Measurements from ENCODE around the gene METTL24.

Gene METTL24, protein sequence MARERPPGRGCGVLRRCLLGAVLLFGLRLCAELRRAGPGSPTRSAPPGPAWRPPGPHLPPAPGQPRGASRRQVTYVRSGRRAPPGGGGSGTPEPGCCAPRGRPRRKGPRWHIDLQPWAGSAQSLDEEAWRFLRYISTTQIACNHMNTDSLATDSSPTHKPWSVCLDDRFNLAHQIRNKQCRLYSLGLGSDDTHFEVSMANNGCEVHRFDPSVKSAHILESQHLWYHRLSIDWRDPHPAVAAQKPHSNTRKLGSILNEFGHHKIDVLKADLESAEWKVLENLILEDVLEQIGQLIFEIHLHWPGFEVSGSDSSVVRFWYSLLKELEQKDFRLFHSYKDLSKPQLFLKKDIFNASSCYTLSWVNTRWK

DNA sequence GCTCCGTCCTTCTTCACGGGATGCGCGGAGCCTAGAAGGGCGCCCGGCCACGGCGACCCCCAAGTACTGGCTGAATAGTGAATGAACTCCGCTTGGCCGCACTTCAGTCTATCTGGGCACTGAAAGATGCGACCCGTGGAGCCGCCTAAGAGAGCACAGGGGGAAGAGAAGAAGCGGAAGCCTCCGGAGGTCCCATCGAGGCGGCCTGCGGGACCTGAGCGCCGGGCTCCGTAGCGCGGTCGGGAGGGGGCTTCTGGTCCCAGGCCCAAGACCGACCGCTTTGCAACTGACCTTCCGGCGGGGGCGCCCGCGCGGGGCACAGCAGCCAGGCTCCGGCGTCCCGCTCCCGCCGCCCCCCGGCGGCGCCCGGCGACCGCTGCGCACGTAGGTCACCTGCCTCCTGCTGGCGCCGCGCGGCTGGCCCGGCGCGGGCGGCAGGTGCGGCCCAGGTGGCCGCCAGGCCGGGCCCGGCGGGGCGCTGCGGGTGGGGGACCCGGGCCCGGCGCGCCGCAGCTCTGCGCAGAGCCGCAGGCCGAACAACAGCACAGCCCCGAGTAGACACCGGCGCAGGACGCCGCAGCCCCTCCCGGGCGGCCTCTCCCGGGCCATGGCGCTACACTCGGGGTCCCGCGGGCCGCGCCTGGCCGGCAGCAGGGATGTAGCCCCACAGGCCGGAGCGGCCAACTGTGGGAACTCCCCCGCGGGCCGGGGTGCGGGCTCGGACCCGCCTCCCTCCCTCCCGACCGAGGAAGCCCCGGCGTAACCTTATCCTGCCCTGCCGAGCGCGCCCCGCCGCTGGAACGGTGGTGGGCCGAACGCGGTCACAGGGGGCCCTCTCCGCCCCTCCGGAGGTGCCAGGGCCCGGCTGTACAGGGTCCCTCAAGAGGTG, at the start of gene METTL24:
Gene METTL24, minus strand, starts transcription at position 686 of the 889 bp plus-strand sequence. Its CDS starts 77 bp downstream, at position 609.
- peak; percentile 9 for DNase-seq

DNA sequence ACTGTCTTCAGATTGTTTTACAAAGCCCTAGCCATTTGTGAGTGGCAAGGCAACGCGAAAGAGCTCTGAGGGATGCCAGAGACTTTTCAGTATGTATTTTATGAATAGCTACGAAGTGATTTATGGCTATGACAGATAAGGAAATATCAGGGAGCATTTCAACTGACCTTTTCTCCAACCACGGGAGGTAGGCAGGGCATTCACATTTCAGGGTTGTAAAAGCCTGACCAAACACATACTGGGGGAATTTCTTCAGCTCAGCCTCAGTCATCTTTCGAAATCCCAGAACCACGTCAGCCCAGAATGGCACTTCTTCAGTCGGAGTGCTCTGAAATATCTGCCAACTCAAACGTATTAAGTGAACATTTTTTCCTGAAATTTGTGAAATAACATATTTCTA, 46.5 kb upstream of the METTL24 start:
- DNase-seq = no peak

DNA sequence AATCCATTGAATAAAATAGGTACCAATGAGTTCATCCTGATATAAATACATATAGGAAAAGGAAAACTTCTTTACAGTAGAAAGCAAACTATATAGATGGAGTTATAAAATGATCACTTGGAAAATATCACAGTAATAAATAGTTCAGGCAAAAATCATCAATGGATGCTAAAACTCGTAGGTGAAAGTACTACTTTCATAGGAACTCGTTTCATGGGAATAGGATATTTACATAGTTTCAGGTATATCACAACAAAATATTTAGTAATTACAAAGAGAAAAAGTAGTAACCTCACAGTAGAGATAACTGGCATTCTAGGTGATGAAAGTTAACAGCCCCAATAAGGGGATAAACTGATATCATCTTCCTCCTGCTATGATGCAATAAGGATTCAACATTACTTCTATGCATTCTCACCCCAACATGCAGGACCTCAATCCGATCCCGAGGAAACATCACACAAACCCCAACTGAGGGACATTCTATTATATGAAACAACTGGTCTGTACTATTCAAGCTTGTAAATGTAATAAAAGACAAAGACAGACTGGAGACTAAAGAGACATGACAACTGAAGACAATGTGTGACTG, 43.5 kb upstream of the METTL24 start:
- no peak for DNase-seq

DNA sequence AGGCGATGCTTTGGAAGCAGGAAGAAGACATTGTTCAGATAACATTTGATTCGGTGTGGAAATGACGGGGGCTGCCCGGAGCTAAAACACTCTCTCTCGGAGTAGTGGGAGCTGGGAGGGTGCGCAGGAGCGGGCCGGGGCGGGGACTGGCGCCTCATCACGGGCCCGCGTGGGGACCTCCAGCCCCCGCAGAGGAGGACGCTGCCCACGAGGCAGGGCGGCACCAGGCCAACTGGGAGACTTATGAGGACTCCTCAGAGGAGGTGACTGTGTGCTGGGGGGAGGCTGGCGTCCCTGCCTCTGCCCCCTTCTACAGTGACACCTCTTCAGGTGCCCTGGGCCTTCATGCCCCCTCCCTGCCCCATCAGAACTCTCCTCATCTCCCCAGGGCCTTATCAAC, 42.1 kb upstream of the METTL24 start:
- DNase-seq = no peak

DNA sequence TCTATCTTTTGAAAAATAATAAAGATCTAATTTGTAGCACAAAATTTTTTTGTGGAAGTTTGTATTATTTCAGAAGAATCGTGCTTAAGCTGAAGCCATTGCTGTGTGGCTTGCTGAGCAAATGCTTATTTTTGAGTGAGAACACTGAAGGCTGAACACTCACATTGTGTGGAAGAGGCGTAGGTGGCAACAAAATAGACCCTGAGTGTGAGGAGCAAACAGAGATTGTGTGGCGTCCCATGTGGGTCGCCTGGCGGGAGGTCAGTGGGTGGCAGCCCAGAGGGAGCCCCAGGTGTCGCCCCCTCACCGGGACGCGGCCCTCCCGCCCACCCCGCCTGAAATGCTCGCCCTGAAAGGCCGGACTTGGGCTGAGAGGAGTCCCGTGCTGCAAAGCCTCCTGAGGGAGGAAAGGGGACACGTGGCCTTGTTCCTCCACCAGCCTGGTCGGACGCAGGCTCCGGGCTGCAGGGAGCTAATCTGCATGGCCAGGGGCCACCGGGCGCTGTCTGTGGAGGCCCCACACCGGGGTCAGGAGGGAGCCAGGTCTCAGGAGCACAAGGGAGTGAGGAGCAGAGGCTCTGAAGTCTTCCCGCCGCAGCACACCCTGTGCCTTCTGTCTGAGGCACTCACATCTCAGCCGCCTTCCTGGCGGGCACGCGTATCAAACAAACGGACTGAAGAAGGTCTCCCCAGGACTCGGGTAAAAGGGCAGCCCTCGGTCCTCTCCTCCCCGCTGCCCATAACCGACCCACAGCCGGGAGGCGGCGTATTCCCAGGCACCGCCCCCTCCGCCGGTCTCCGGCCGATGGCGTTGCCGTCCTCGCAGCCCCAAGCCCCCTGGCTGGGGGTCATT, 41.3 kb upstream of the METTL24 start:
- no peak for DNase-seq

DNA sequence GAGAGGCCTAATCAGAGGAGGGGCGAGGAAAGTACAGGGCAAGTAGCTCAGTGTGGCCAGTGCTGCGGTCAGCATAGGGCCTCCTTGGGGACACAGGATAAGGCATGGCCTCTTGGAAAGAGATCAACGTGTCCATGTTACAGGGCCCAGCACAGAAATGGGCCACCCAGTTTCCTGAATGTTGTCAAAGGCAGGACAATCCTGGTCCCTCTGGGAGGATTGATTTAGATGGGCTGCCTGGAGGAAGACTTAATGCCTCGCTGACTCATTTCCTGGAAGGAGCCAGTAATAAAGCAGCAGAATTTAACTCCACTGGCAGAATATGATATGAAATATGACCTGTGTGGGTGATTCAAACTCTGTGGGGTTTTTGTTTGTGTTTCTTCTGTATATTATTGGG, 40.6 kb upstream of the METTL24 start:
- no peak for DNase-seq

DNA sequence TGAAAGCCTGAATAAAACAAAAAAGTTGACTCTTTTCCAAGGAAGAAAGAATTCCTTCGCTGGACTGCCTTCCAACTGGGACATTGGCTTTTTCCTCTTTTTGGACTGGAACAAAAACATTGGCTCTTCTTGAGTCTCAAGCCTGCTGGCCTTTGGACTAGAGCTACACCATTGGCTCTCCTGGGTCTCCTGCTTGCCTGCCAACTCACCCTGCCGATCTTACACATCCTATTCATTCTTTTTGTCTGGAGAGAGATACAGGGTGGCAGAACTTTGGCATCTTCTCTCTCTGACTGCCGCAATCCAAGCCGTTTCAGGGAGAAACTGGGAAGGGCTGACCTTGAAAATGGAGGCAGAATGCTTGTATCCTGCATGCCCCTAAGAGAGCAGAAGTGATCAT, 37.1 kb upstream of the METTL24 start:
- DNase-seq = no peak

DNA sequence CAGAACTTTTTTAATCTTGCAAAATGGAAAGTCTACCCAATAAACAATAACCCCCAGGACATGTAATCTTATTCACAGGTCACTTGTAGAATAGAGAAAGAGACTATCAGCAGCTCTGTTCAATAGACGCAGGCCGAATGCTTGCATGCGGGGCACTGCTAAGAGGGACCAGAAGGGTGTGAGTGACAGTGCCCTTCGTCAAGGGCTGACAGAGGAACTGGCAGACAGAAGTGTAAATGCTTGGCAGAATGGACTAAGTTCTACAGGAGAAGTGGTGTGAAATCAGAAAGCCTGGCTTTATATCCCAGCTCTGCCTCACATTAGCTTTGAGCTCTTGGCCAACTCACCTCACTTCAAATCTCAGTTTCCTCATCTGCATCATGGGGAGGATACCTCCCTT, 36.3 kb upstream of the METTL24 start:
- no peak for DNase-seq

DNA sequence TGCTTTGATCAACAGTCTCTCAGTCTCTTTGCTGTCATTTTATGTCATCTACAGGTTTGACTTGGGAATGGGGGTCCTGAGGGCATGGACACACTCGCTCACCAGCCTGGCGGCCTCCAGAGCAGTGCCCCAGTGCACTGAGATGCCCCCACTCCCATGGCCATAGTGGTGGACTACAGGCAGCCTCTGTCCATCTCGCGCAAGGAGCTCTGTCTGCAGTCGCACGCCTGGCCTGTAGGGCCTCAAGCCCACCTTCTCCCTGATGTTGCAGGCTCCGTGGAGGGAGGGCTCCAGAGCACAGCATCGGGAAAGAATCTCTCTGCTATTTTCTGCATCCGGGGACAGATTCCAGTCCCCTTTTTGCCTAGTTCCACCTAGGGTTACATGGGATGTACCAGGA, 34.6 kb upstream of the METTL24 start:
- no peak for DNase-seq

DNA sequence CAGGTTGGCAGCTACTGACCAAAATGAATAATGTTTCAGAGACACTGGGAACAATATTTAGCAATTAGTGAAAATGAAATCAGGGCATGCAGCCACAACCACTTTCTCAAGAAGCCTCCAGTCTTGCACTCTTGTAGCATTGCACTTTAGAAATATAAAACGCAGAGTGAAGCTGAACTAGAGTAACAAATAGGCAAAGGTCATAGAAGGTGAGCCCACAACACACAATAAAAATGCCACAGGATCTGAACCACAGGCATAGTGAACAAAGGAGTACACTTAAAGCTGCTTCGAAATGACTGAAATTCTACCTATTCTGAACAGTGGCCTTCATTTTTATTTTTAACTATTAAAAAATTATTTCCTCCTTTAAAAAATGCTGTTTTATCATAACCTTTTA, 32.3 kb upstream of the METTL24 start:
- DNase-seq = no peak

DNA sequence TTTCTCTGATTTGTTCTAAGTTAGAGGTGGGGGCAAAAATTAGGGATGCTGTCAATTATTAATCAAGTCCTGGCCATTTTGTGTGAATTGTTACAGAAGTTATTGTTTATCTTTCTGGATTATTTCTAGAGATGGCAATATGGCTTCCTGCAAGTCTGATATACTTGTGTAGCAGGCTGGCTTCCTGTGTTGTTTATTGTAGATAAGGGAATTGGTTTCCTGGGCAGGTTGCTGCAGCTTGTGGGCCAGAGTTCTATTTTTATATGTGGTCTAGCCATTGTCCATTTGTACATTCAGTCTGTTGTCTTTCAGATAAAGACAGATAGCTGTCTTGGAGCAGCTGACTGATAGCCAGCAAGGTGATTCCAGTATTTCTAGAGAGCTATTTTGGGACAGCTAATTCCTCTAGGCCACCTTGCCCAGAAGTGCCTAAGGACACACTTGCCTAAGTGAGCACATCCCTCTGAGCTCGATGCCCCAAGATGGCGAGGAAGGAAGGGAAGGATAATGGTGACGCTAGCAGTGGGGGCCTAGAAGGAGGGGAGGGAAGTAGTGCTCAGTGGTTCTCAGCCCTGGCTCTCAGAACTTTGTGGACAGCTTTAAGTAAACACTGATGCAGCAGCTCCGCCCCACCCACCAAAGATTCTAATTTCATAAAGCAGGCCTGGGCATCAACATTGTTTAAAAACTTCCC, 31.7 kb upstream of the METTL24 start:
- DNase-seq = peak; percentile 64

DNA sequence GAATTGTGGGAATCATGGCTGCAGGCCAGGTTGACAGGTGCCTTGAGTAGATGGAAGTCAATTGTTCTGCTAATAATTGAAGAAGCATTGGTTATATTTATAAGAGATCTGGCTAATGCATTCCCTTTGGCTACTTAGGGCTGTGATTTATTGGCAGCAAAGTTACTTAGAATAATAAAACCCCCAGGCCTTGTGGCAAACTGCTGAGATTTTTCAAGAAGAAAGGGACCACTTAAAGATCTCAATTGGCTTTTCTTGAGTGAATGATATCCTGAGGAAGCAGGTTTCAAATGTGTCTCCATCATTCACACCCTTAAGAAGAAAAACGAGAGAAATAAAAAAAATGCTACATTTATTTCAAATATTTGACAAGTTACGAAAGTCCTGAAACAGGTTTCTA, 29.8 kb upstream of the METTL24 start:
- DNase-seq = no peak

DNA sequence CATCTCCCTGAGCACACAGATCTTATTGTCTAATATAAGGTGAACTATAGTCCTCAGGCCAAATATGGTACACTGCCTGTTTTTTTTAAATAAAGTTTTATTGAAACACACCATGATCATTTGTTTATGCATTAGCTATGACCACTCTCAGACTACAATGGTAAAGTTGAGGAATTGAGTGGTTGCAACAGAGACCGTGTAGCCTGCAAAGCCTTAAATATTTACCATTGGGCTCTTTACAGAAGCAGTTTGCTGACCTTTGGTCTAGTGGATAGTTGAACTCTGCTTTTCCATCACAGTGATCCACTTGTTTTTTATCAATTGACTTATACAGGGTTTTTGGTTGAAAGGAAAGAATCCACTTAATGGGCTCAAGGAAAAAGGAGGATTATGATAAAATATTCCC, 27.3 kb upstream of the METTL24 start:
- no peak for DNase-seq

DNA sequence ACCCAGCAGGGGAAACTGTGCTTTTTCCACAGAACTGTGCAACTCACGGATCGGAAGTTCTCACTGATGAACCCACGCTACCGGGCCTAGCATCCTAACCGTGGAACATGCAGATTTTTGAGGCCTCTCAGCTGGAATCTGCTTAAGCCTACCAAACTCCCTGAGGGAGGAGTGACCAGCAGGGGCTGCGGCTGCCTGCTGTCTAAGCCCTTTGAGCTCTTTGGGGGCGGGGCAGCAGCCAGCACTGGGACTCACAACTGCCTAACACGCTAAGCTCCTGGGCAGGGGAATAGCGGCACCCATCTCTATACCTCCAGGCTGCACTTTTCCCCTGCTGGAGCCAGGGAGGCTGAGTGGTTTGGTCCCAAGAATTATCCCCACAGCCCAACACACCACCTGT, 20.4 kb upstream of the METTL24 start:
- no peak for DNase-seq

DNA sequence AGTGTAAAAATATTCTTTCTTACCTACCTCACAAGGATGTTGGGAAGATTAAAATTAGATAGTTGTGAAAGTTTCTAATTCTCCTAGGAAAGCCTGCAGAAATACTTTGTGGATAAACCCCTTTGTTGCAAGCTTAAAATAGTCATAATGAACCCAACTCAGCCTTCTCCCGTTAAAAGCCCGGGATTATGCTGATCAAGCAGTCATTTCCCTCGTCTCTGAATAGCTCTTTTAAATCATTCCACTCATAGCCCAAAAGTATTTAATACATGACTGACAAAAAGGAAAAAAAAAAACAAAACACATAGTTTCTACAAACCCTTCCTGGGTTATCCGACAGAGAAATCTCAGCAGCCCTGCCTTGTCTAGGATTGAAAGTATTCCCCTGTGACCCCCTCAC, 10.9 kb upstream of the METTL24 start:
- DNase-seq = no peak

DNA sequence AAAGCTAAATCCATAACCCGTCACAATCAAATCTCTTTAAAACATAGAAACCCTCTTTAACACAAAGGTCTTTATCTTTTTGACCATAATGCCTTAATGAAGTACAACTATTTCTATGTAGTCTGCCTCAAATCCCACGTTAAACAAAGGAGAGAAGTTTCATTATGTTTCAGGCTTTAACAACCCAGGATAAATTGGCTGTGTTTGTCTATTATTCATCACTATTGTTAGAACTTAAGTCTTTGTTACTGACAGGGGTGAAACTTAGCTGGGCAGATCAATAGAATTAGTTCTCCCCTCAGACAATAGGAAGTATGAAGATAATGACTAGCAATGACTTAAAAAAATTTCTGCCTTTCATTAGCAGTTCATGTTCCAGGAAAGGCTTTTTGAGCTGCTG, 10.1 kb upstream of the METTL24 start:
- no peak for DNase-seq

DNA sequence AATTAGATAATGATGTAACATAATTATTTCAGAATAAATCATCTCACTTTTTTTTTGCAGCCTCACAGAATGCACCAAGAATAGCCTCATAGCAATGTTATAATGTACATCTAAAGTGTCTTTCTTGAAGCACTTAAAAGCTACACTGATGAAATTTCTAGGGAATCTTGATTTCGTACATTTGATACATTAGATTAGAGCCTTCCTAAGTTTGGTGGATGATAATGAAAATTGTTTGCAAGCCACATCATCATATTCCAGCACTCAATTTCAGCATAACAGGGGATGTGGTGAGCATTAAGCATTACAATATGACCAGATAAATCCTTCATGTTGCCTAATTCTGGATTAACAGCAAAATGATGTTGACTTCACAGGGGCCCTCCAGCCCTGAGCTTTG, 9.7 kb upstream of the METTL24 start:
- no peak for DNase-seq

DNA sequence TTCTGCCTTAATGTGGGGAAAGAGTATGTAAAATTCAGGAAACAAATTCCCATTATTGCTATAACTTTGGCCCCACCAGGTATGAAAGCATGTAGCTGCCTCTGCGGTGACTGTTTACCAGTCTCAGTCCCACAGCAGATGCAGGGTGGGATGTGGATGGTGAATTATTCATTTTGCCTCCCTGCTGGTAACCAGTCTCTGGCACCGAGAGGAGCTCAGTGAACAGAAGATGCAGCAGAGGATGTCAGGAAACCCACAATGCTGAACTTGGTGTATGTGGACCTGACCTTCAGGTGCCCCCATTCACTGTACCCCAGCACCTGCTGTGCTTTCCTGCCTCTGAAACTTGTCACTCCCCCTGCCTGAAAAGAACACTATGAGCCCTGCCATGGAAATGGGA, 8.8 kb upstream of the METTL24 start:
- no peak for DNase-seq

DNA sequence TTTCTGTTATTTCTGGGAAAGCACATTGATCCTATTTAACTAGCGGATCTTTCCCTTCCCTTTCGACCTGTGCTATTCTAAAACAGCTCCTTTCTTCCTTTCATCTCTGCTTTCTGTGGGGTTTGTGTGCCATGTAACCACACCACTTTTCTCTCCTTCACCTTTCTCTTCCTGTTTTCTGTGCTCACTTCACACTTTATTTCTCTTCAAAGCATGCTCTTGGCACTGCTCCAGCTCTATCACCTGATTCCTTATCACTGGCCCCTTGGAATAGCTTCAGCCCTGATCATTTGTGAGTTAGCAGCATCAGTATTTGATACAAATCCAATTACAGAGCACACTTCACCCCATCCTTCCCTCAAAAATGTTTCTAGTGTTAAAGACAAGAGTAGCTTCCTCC, 8.1 kb upstream of the METTL24 start:
- DNase-seq = no peak

DNA sequence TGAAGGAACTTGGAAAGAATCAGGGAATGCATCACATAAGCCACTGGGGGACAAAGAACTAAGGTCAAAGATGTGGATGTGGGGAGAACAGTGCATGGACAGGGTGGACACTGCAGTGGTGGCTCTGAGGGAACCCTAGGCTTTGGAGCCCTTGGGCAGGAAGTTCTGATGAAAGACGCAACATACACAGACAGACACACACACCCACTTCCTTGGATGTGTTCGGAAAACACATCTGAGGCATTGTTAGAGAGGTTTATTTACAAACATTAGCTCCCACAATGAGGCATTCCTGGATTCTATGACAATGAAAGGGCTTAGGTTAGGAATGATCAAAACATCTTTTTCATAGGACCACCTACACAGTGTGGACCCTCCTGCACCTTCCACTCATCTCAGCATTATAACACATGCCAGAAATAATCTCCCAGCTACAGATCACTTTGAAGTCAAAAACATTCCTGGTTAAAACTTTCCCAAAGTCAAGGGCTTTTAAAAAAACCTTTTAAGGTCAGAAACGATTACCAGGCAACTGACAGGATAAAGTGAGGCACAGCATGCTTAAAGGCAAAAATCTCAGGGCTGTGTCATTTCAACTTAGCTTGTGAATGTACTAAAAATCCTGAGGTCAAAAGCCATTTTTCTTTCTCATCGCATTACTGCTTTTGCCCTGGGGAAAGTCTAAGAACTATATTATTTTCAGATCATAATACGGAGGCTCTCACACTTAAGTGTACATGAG, 6.4 kb upstream of the METTL24 start:
- no peak for DNase-seq

DNA sequence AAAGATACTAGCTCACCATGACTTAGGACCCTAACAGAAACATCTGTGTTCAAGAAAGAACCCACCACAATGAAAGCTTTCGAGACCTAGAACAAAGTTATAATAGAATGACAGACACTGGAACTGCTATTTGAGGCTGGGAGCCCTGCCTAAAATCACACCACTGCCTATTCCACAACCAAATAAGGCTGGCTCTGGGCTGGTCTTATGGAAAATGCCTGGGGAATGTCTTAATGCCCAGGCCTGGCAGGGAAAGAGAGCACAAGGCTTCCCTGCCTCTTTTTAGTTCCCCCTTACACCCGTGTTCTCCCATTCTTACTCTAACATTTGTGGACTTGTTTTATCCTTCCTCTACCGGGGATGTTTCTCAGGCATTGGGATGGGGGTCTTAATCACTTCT, 5.6 kb upstream of the METTL24 start:
- DNase-seq = no peak

DNA sequence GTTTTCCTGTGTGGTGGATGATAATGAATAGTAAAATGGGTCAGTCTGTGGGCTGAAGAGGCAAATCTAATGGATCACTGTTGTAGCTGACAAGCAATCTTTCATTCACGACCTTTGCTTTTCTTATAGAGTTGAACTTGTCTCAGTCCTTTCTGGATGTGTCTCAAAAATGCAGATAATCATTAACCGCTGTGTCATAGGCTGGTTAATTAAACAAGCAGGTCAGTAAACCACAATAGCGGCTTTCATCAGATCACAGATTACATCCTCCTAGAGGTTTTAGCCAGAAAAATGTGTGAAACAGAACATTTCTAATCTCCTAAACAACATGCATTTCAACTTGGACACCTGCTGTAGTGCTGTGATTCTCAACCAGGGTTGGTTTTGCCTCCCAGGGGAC, 2.5 kb upstream of the METTL24 start:
- no peak for DNase-seq

Measured in hematopoietic multipotent progenitor cell treated with erythropoietin and hydrocortisone succinate and interleukin-3 and kit ligand, for 8 days (in vitro differentiated cells).